K562 (cell line): ENCODE data around the gene VPS13D. TPM values are rescaled to one million over a fixed set of nuclear protein-coding genes. Genes with fewer than 3 reads are reported as not detected.

Source experiments
- ATAC-seq: fragments of 200-7000 bp; cut with Tn5 transposase; 3 replicates; pipeline ENCODE4 v1.9.1; 2020; ENCODE audit warnings: moderate library complexity
- BruUV-seq: library from RNA; stranded (reverse); fragments of 400-500 nt; replicated peaks from 2 replicates; lab custom pipeline; 2021; lab: Mats Ljungman, UMichigan
- CTCF ChIA-PET: fragments of 300-600 bp; formaldehyde crosslinking; extraction: SDS; loops from one replicate; lab custom pipeline; 2021; ENCODE audit warnings: low intra/inter-chr PET ratio; lab: Yijun Ruan, JAX
- POLR2A ChIA-PET: fragments of 300-600, 350-650 bp; sonication (Branson Sonifier 250); formaldehyde crosslinking; extraction: SDS; loops from one replicate; lab custom pipeline; 2021; ENCODE audit warnings: antibody characterized with exemption, inconsistent platforms; lab: Yijun Ruan, JAX
- DNase-seq, 4 experiments: peaks; one replicate each; pipeline versions ENCODE4 v3.0.0 to v3.0.0-alpha.2; 2011 to 2018; ENCODE audit warnings: low spot score in 3 of 4, mixed read lengths in 3 of 4; ENCODE audit errors: extremely low read depth in 1 of 4
- FAIRE-seq: peaks from 2 replicates; lab custom pipeline; 2011; peaks lifted over from hg19 to GRCh38; lab: Jason Lieb, UNC
- H2AFZ ChIP-seq: 2 replicates; pipeline ENCODE4 v1.6.0; 2011; ENCODE audit warnings: low read depth, low read length, control low read depth, inconsistent platforms
- H3K27ac ChIP-seq: fragments of 200-600 bp; 3 replicates; pipeline ENCODE4 v1.8.0; 2011; ENCODE audit warnings: low read depth, mild to moderate bottlenecking, control low read depth, inconsistent platforms, low read length, moderate library complexity, mixed read lengths; ENCODE audit errors: extremely low read depth
- H3K27me3 ChIP-seq, 2 experiments: fragments of 300-600 bp in 1 of 2; 2 replicates in 1 of 2; 3 replicates in 1 of 2; pipeline versions ENCODE4 v1.6.0 to v1.8.0; 2011; ENCODE audit warnings: inconsistent platforms in 2 of 2, low read length in 2 of 2, mild to moderate bottlenecking in 1 of 2, mixed read lengths in 1 of 2, moderate library complexity in 1 of 2; ENCODE audit not compliant: control insufficient read depth in 2 of 2, insufficient read depth in 2 of 2
- H3K36me3 ChIP-seq: fragments of 300-600 bp; 3 replicates; pipeline ENCODE4 v1.8.0; 2011; ENCODE audit warnings: mild to moderate bottlenecking, low read length, inconsistent platforms; ENCODE audit not compliant: control insufficient read depth, insufficient read depth
- H3K4me1 ChIP-seq, 2 experiments: fragments of 200-600 bp in 1 of 2; replicated peaks in 1 of 2; 2 replicates in 1 of 2; 3 replicates in 1 of 2; pipeline versions ENCODE4 v1.5.1 to v1.8.0; 2011; ENCODE audit warnings: inconsistent platforms in 2 of 2, low read length in 2 of 2, mild to moderate bottlenecking in 1 of 2, mixed read lengths in 1 of 2, moderate library complexity in 1 of 2; ENCODE audit not compliant: control insufficient read depth in 2 of 2, insufficient read depth in 2 of 2
- H3K4me2 ChIP-seq: 2 replicates; pipeline ENCODE4 v1.6.1; 2011; ENCODE audit warnings: low read length, control low read depth, inconsistent platforms, mixed read lengths; ENCODE audit not compliant: insufficient read depth
- H3K4me3 ChIP-seq: fragments of 200-600 bp; sonication (generic), shearing (Covaris generic); 2 replicates; pipeline ENCODE4 v1.5.1; 2016; ENCODE audit warnings: control low read depth, inconsistent platforms
- H3K79me2 ChIP-seq: fragments of 200-600 bp; 3 replicates; pipeline ENCODE4 v1.8.0; 2011; ENCODE audit warnings: low read length, inconsistent platforms; ENCODE audit not compliant: control insufficient read depth, insufficient read depth
- H3K9ac ChIP-seq, 2 experiments: 2 replicates each; pipeline versions ENCODE4 v1.6.0 to v1.6.1; 2011; ENCODE audit warnings: low read depth in 2 of 2, low read length in 2 of 2, control low read depth in 1 of 2, inconsistent platforms in 1 of 2, mild to moderate bottlenecking in 1 of 2, mixed read lengths in 1 of 2; ENCODE audit not compliant: insufficient read depth in 1 of 2
- H3K9me1 ChIP-seq: one replicate; pipeline ENCODE4 v1.6.0; 2011; ENCODE audit warnings: inconsistent platforms, mild to moderate bottlenecking, low read length, moderate library complexity; ENCODE audit not compliant: control insufficient read depth, insufficient read depth
- H3K9me3 ChIP-seq: replicated peaks from 2 replicates; pipeline ENCODE4 v1.5.1; 2011; ENCODE audit warnings: low read depth, low read length, inconsistent platforms; ENCODE audit not compliant: control insufficient read depth, insufficient read depth
- H4K20me1 ChIP-seq: replicated peaks from 2 replicates; pipeline ENCODE4 v1.6.1; 2011; ENCODE audit warnings: low read length, inconsistent platforms, mixed read lengths; ENCODE audit not compliant: control insufficient read depth, insufficient read depth
- NFRKB ChIP-seq: fragments of 450-650 bp; IDR thresholded peaks from 2 replicates; pipeline ENCODE4 v1.6.1; 2016; ENCODE audit warnings: low read depth
- SIN3A ChIP-seq, 2 experiments: fragments of 150-350 bp in 1 of 2; IDR thresholded peaks; 2 replicates each; pipeline ENCODE4 v1.6.1; 2011 to 2016; ENCODE audit warnings: borderline replicate concordance in 2 of 2, low read depth in 2 of 2, low read length in 2 of 2, mild to moderate bottlenecking in 2 of 2, moderate library complexity in 2 of 2; ENCODE audit not compliant: control insufficient read depth in 1 of 2
- ZFP1 ChIP-seq: fragments of 450-650 bp; formaldehyde crosslinking; IDR thresholded peaks from 2 replicates; pipeline ENCODE4 v1.4.0; 2020; ENCODE audit warnings: mild to moderate bottlenecking, mixed read lengths
- WGBS: fragments of 100-300 bp; shearing (Covaris generic); methylation state at CpG from one replicate; pipeline ENCODE4 v1.1.6; 2016; ENCODE audit warnings: low coverage, mixed read lengths; ENCODE audit not compliant: insufficient coverage; ENCODE audit errors: missing lambda C conversion rate; 5-methylcytosine and 5-hydroxymethylcytosine counted together
- in situ Hi-C: fragments of 300-500 bp; cut with MboI; formaldehyde crosslinking; loops from 4 replicates; pipeline ENCODE4 v1.15.0; 2018; ENCODE audit warnings: inconsistent platforms, mixed read lengths
- intact Hi-C: fragments of 100-400 bp; cut with micrococcal nuclease; formaldehyde crosslinking; loops from 2 replicates; pipeline ENCODE4 v1.14.2; 2022
- polyA plus RNA-seq, 8 experiments: library from polyadenylated mRNA; depleted of rRNA in 4 of 8; stranded (reverse) in 5 of 8; unstranded in 3 of 8; fragments of >200 nt; fragmentation: Nextera tagmentation in 2 of 8; fragmentation: Illumina TruSeq in 1 of 8; extraction: Ambion mirVana in 2 of 8; extraction: Trizol in 1 of 8; gene quantifications; 2 replicates each; pipeline versions ENCODE4 v1.2.1 to v1.2.3, GENCODE V29; 2011 to 2014; ENCODE audit warnings: inconsistent platforms in 1 of 8, missing spikeins in 1 of 8
- total RNA-seq, 7 experiments: library from RNA; depleted of rRNA in 6 of 7; stranded (reverse); fragments of >200 nt in 6 of 7; fragmentation: Illumina TruSeq in 2 of 7; extraction: Trizol in 2 of 7; gene quantifications; 2 replicates each; pipeline versions ENCODE4 v1.2.1 to v1.2.3, GENCODE V29; 2011 to 2021; ENCODE audit warnings: low replicate concordance in 1 of 7
- TF ChIP-seq, protein P1 (sequence below): sonication (generic); formaldehyde crosslinking; IDR thresholded peaks from 2 replicates; pipeline ENCODE4 v1.8.1; 2023; ENCODE audit warnings: mild to moderate bottlenecking, missing genetic modification reagents
- TF ChIP-seq, protein P2 (sequence below): sonication (generic); formaldehyde crosslinking; IDR thresholded peaks from 2 replicates; pipeline ENCODE4 v1.8.1; 2023; ENCODE audit warnings: mild to moderate bottlenecking, missing genetic modification reagents

Gene VPS13D
- total and polyA plus RNA-seq, 9 of the 15 experiments (the other 6 are each of a cell fraction or from before 2014, with no cell fraction given), result 6.1 to 51.5 (median 38.5) TPM

GRCh38 chr1:12368646-12369045 lies 138.8 kb downstream of the VPS13D start:
- ATAC-seq, result no peak
- Histone ChIP-seq H4K20me1 (no peaks in the 10 kb centered on the region), H3K36me3 (peaks cover 54% of the 10 kb centered on the region), H3K9me3 (no peaks in the 10 kb centered on the region), H3K4me2 (no peak overlapping the region), H3K9me1 (no peaks in the 10 kb centered on the region), H3K27ac (no peak overlapping the region), H3K79me2 (no peaks in the 10 kb centered on the region), H2AFZ (no peak overlapping the region), H3K27me3 (no peaks in the 10 kb centered on the region), H3K4me3 (no peak overlapping the region), H3K4me1 (no peaks in the 10 kb centered on the region), H3K9ac (no peak overlapping the region)
- in situ Hi-C loops (no loop called here), intact Hi-C loops (no loop called here)
- 94% methylated on average over 2 of the region's 2 CpGs for WGBS
- POLR2A ChIA-PET, result interaction anchor here (0.6 kb wide), 1 partner anchor 27 kb away, joined by 3 read pairs; no protein-coding TSS in a partner anchor
- no peak for DNase-seq
- BruUV-seq, result no TSS peak
- CTCF ChIA-PET, result no interaction called here
- TF ChIP-seq ZFP1 (CRISPR knock-in tag), result no peak
- TF ChIP-seq, protein P1, sequence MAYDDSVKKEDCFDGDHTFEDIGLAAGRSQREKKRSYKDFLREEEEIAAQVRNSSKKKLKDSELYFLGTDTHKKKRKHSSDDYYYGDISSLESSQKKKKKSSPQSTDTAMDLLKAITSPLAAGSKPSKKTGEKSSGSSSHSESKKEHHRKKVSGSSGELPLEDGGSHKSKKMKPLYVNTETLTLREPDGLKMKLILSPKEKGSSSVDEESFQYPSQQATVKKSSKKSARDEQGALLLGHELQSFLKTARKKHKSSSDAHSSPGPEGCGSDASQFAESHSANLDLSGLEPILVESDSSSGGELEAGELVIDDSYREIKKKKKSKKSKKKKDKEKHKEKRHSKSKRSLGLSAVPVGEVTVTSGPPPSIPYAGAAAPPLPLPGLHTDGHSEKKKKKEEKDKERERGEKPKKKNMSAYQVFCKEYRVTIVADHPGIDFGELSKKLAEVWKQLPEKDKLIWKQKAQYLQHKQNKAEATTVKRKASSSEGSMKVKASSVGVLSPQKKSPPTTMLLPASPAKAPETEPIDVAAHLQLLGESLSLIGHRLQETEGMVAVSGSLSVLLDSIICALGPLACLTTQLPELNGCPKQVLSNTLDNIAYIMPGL (CRISPR knock-in tag), result no peak
- no peak for FAIRE-seq

GRCh38 chr1:12369258-12369657 lies 139.4 kb downstream of the VPS13D start:
- Histone ChIP-seq H3K79me2 (no peaks in the 10 kb centered on the region), H3K4me1 (no peaks in the 10 kb centered on the region), H3K27me3 (no peaks in the 10 kb centered on the region), H2AFZ (no peak overlapping the region), H3K9me1 (no peaks in the 10 kb centered on the region), H3K4me3 (no peak overlapping the region), H3K4me2 (no peak overlapping the region), H3K36me3 (peaks cover 56% of the 10 kb centered on the region), H3K9ac (no peak overlapping the region), H3K27ac (no peak overlapping the region), H3K9me3 (no peaks in the 10 kb centered on the region), H4K20me1 (no peaks in the 10 kb centered on the region)
- FAIRE-seq (no peak), ATAC-seq (no peak), DNase-seq (no peak)
- POLR2A ChIA-PET, result interaction anchor here (1.8 kb wide), 1 partner anchor 10 kb away, joined by 6 read pairs; no protein-coding TSS in a partner anchor
- WGBS, result 87% methylated on average over 6 of the region's 6 CpGs
- intact Hi-C loops, result no loop called here
- in situ Hi-C loops, result no loop called here
- BruUV-seq, result no TSS peak
- CTCF ChIA-PET, result no interaction called here
- TF ChIP-seq NFRKB (no peak), SIN3A (IDR thresholded peaks at IDR 0.05; ENCODE audit: borderline replicate concordance in 2 of 2, control insufficient read depth in 1 of 2, low read depth in 2 of 2, low read length in 2 of 2) (no peak)
- TF ChIP-seq, protein P2, sequence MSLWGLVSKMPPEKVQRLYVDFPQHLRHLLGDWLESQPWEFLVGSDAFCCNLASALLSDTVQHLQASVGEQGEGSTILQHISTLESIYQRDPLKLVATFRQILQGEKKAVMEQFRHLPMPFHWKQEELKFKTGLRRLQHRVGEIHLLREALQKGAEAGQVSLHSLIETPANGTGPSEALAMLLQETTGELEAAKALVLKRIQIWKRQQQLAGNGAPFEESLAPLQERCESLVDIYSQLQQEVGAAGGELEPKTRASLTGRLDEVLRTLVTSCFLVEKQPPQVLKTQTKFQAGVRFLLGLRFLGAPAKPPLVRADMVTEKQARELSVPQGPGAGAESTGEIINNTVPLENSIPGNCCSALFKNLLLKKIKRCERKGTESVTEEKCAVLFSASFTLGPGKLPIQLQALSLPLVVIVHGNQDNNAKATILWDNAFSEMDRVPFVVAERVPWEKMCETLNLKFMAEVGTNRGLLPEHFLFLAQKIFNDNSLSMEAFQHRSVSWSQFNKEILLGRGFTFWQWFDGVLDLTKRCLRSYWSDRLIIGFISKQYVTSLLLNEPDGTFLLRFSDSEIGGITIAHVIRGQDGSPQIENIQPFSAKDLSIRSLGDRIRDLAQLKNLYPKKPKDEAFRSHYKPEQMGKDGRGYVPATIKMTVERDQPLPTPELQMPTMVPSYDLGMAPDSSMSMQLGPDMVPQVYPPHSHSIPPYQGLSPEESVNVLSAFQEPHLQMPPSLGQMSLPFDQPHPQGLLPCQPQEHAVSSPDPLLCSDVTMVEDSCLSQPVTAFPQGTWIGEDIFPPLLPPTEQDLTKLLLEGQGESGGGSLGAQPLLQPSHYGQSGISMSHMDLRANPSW (CRISPR knock-in tag), result no peak
